SK-N-SH (cell line): ENCODE measurements around the gene RAP2A. TPM values are rescaled to one million over a fixed set of nuclear protein-coding genes. Genes with fewer than 3 reads are reported as not detected.

Experiments
- CTCF ChIA-PET: fragments of 300-600, 350-600 bp; formaldehyde crosslinking; extraction: SDS; loops from one replicate; lab custom pipeline; 2021; lab: Yijun Ruan, JAX
- POLR2A ChIA-PET: fragments of 350-600 bp; sonication (Branson Sonifier 250); formaldehyde crosslinking; extraction: SDS; loops from one replicate; lab custom pipeline; 2020; ENCODE audit warnings: antibody characterized with exemption, inconsistent platforms; lab: Yijun Ruan, JAX
- DNase-seq: peaks from one replicate; pipeline ENCODE4 v3.0.0; 2012
- H2AFZ ChIP-seq: fragments of 200-600 bp; sonication (generic); 2 replicates; pipeline ENCODE4 v1.8.1; 2016; ENCODE audit warnings: antibody characterized with exemption, mild to moderate bottlenecking, low read depth
- H3F3A ChIP-seq: fragments of 200-600 bp; sonication (generic); replicated peaks from 2 replicates; pipeline ENCODE3; 2016; ENCODE audit warnings: antibody characterized with exemption, mild to moderate bottlenecking; ENCODE audit not compliant: insufficient read depth
- H3K27ac ChIP-seq, 2 experiments: fragments of 200-500 bp in 1 of 2; fragments of 200-600 bp in 1 of 2; sonication (Bioruptor generic) in 1 of 2; sonication (generic), shearing (Covaris generic) in 1 of 2; 2 replicates each; pipeline versions ENCODE4 v1.5.1 to v1.6.1; 2014 to 2016; ENCODE audit warnings: low read depth in 2 of 2, inconsistent platforms in 1 of 2, low read length in 1 of 2, mild to moderate bottlenecking in 1 of 2, mixed read lengths in 1 of 2
- H3K27me3 ChIP-seq: fragments of 200-600 bp; sonication (generic), shearing (Covaris generic); 2 replicates; pipeline ENCODE4 v1.6.1; 2016; ENCODE audit warnings: mixed run types; ENCODE audit not compliant: insufficient read depth
- H3K36me3 ChIP-seq, 2 experiments: fragments of 200-500 bp in 1 of 2; fragments of 200-600 bp in 1 of 2; sonication (Bioruptor generic) in 1 of 2; sonication (generic) in 1 of 2; replicated peaks in 1 of 2; 2 replicates each; pipeline versions ENCODE3 to v1.5.1; 2014 to 2016; ENCODE audit warnings: low read length in 1 of 2, mild to moderate bottlenecking in 1 of 2; ENCODE audit not compliant: insufficient read depth in 2 of 2, control insufficient read depth in 1 of 2
- H3K4me1 ChIP-seq, 2 experiments: fragments of 200-500 bp in 1 of 2; fragments of 200-600 bp in 1 of 2; sonication (Bioruptor generic) in 1 of 2; sonication (generic), shearing (Covaris generic) in 1 of 2; 2 replicates each; pipeline versions ENCODE4 v1.5.1 to v1.6.1; 2014 to 2016; ENCODE audit warnings: low read depth in 1 of 2, low read length in 1 of 2, mixed run types in 1 of 2; ENCODE audit not compliant: insufficient read depth in 2 of 2, control insufficient read depth in 1 of 2
- H3K4me2 ChIP-seq: fragments of 200-600 bp; sonication (generic), shearing (Covaris generic); 2 replicates; pipeline ENCODE4 v1.6.1; 2017; ENCODE audit warnings: mixed run types
- H3K4me3 ChIP-seq, 2 experiments: fragments of 200-500 bp in 1 of 2; fragments of 200-600 bp in 1 of 2; sonication (Bioruptor generic) in 1 of 2; sonication (generic), shearing (Covaris generic) in 1 of 2; 2 replicates each; pipeline versions ENCODE4 v1.5.1 to v1.8.1; 2014 to 2016; ENCODE audit warnings: low read depth in 2 of 2, inconsistent platforms in 1 of 2, low read length in 1 of 2, mild to moderate bottlenecking in 1 of 2, mixed read lengths in 1 of 2, moderate library complexity in 1 of 2
- H3K79me2 ChIP-seq: fragments of 200-600 bp; sonication (generic); 2 replicates; pipeline ENCODE4 v1.8.1; 2017; ENCODE audit warnings: mild to moderate bottlenecking; ENCODE audit not compliant: insufficient read depth
- H3K9ac ChIP-seq: fragments of 200-600 bp; sonication (generic); 2 replicates; pipeline ENCODE4 v1.6.1; 2017; ENCODE audit warnings: mixed run types
- H3K9me2 ChIP-seq: fragments of 200-600 bp; sonication (generic); 2 replicates; pipeline ENCODE4 v1.6.1; 2017; ENCODE audit warnings: mixed run types
- H3K9me3 ChIP-seq: fragments of 200-600 bp; sonication (generic); 2 replicates; pipeline ENCODE4 v1.6.1; 2017; ENCODE audit warnings: mixed run types, mild to moderate bottlenecking, moderate library complexity
- H4K20me1 ChIP-seq: fragments of 200-600 bp; sonication (generic); 2 replicates; pipeline ENCODE4 v1.6.1; 2017; ENCODE audit warnings: mild to moderate bottlenecking, mixed run types; ENCODE audit not compliant: insufficient read depth
- CHD2 ChIP-seq: fragments of 150-350 bp; IDR thresholded peaks from 2 replicates; pipeline ENCODE4 v1.6.1; 2018; ENCODE audit warnings: low read length; ENCODE audit not compliant: partially characterized antibody
- CTCF ChIP-seq: fragments of 200-600 bp; sonication (generic); IDR thresholded peaks from 2 replicates; pipeline ENCODE4 v1.6.1; 2017; ENCODE audit warnings: antibody characterized with exemption, mild to moderate bottlenecking, moderate library complexity
- EP300 ChIP-seq, 2 experiments: IDR thresholded peaks; 2 replicates each; pipeline versions ENCODE4 v1.4.0 to v1.6.1; 2012; ENCODE audit warnings: borderline replicate concordance in 1 of 2, low read depth in 1 of 2, low read length in 1 of 2
- EZH2phosphoT487 ChIP-seq: fragments of 200-600 bp; sonication (generic); IDR thresholded peaks from 2 replicates; pipeline ENCODE4 v1.6.1; 2017; ENCODE audit warnings: low read depth, mixed run types, mild to moderate bottlenecking, antibody characterized with exemption, moderate library complexity, borderline replicate concordance
- FOSL2 ChIP-seq: IDR thresholded peaks from 2 replicates; pipeline ENCODE4 v1.4.0; 2012; ENCODE audit warnings: low read depth, mild to moderate bottlenecking, moderate library complexity, borderline replicate concordance
- FOXM1 ChIP-seq: IDR thresholded peaks from 2 replicates; pipeline ENCODE4 v1.4.0; 2012; ENCODE audit warnings: low read depth, mild to moderate bottlenecking
- GABPA ChIP-seq: IDR thresholded peaks from 2 replicates; pipeline ENCODE4 v1.4.0; 2012; ENCODE audit warnings: low read depth, mild to moderate bottlenecking
- GATA2 ChIP-seq: sonication (generic); formaldehyde crosslinking; IDR thresholded peaks from 2 replicates; pipeline ENCODE4 v1.5.0; 2020; ENCODE audit warnings: mild to moderate bottlenecking, missing genetic modification reagents
- JUND ChIP-seq: IDR thresholded peaks from 2 replicates; pipeline ENCODE4 v1.4.0; 2012
- MAX ChIP-seq: IDR thresholded peaks from 2 replicates; pipeline ENCODE4 v1.4.0; 2012; ENCODE audit warnings: low read depth
- NRF1 ChIP-seq: IDR thresholded peaks from 2 replicates; pipeline ENCODE4 v1.6.1; 2012; ENCODE audit warnings: low read depth, mild to moderate bottlenecking, low read length
- RAD21 ChIP-seq: IDR thresholded peaks from 2 replicates; pipeline ENCODE4 v1.6.1; 2012; ENCODE audit warnings: mild to moderate bottlenecking, low read length
- RXRA ChIP-seq: IDR thresholded peaks from 2 replicates; pipeline ENCODE4 v1.4.0; 2012; ENCODE audit warnings: low read depth, mild to moderate bottlenecking, borderline replicate concordance
- SIN3A ChIP-seq: IDR thresholded peaks from 2 replicates; pipeline ENCODE4 v1.6.1; 2012; ENCODE audit warnings: low read depth, mild to moderate bottlenecking, low read length, moderate library complexity, borderline replicate concordance
- SMC3 ChIP-seq: IDR thresholded peaks from 2 replicates; pipeline ENCODE4 v1.6.1; 2012; ENCODE audit warnings: low read depth, low read length, improper control_type of control experiment
- TAF1 ChIP-seq: IDR thresholded peaks from 2 replicates; pipeline ENCODE4 v1.6.1; 2012; ENCODE audit warnings: low read depth, mild to moderate bottlenecking, low read length, moderate library complexity, borderline replicate concordance
- TEAD4 ChIP-seq: IDR thresholded peaks from 2 replicates; pipeline ENCODE4 v1.4.0; 2012; ENCODE audit warnings: mild to moderate bottlenecking, borderline replicate concordance; ENCODE audit not compliant: insufficient read depth
- YY1 ChIP-seq: IDR thresholded peaks from 2 replicates; pipeline ENCODE4 v1.4.0; 2012; ENCODE audit warnings: low read depth, mild to moderate bottlenecking
- WGBS: methylation state at CpG from one replicate; pipeline ENCODE4 v1.1.6; 2017; ENCODE audit warnings: low lambda C conversion rate; 5-methylcytosine and 5-hydroxymethylcytosine counted together
- polyA plus RNA-seq, 3 experiments: library from polyadenylated mRNA; depleted of rRNA; stranded (reverse); fragments of >200 nt; gene quantifications; 2 replicates each; pipeline ENCODE4 v1.2.3, GENCODE V29; 2012
- TF ChIP-seq, protein P1 (sequence below): fragments of 150-350 bp; IDR thresholded peaks from 2 replicates; pipeline ENCODE4 v1.6.1; 2017; ENCODE audit warnings: antibody characterized with exemption, low read length, low read depth, borderline replicate concordance

Gene RAP2A
- polyA plus RNA-seq, 1 of the 3 experiments (the other 2 are of a cell fraction) = 6.5 TPM

- Histone ChIP-seq H3K9ac (no peak overlapping the region), H2AFZ (no peak overlapping the region), H4K20me1 (no peaks in the 10 kb centered on the region), H3K79me2 (no peaks in the 10 kb centered on the region), H3K4me2 (no peak overlapping the region), H3F3A (no peaks in the 10 kb centered on the region), H3K4me3 (no peak overlapping the region), H3K9me2 (no peaks in the 10 kb centered on the region), H3K4me1 (no peaks in the 10 kb centered on the region), H3K27ac (no peak overlapping the region), H3K9me3 (no peaks in the 10 kb centered on the region), H3K27me3 (no peaks in the 10 kb centered on the region), H3K36me3 (no peaks in the 10 kb centered on the region)
- POLR2A ChIA-PET = no interaction called here
- no peak for DNase-seq
- WGBS = 62% methylated on average over 2 of the region's 2 CpGs
- TF ChIP-seq FOSL2 (no peak), TEAD4 (no peak), SMC3 (no peak), GABPA (no peak), JUND (no peak), GATA2 (CRISPR knock-in tag) (no peak), NRF1 (no peak), RAD21 (no peak), CTCF (no peak), SIN3A (no peak), FOXM1 (no peak), EZH2phosphoT487 (no peak), CHD2 (no peak), RXRA (no peak), TAF1 (no peak), EP300 (IDR thresholded peaks at IDR 0.05; ENCODE audit: borderline replicate concordance in 1 of 2, low read depth in 1 of 2, low read length in 1 of 2) (no peak), MAX (no peak)
- TF ChIP-seq, protein P1, sequence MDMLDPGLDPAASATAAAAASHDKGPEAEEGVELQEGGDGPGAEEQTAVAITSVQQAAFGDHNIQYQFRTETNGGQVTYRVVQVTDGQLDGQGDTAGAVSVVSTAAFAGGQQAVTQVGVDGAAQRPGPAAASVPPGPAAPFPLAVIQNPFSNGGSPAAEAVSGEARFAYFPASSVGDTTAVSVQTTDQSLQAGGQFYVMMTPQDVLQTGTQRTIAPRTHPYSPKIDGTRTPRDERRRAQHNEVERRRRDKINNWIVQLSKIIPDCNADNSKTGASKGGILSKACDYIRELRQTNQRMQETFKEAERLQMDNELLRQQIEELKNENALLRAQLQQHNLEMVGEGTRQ = no peak
- CTCF ChIA-PET = interaction anchor here (0.6 kb wide), 1 partner anchor 171 kb away, joined by 5 read pairs; no protein-coding TSS in a partner anchor
Observed at GRCh38 chr13:97478247-97478646, 44.3 kb downstream of the RAP2A start.

- DNase-seq = no peak
- POLR2A ChIA-PET = no interaction called here
- TF ChIP-seq MAX = no peak
- TF ChIP-seq CHD2 = no peak
- TF ChIP-seq YY1 = no peak
- no peak for TF ChIP-seq FOXM1
- Histone ChIP-seq H3K79me2 (no peaks in the 10 kb centered on the region), H3K4me3 (no peak overlapping the region), H3K36me3 (no peaks in the 10 kb centered on the region), H3K4me1 (no peaks in the 10 kb centered on the region), H2AFZ (no peak overlapping the region), H3K9me2 (no peaks in the 10 kb centered on the region), H3K9me3 (no peaks in the 10 kb centered on the region), H4K20me1 (no peaks in the 10 kb centered on the region), H3K27me3 (no peaks in the 10 kb centered on the region), H3K4me2 (no peak overlapping the region), H3K27ac (no peak overlapping the region), H3F3A (no peaks in the 10 kb centered on the region), H3K9ac (no peak overlapping the region)
- 49% methylated on average over 1 of the region's 1 CpG for WGBS
- CTCF ChIA-PET = interaction anchor here (0.8 kb wide), 1 partner anchor 318 kb away, joined by 3 read pairs; no protein-coding TSS in a partner anchor
Observed at GRCh38 chr13:97483465-97483864, 49.5 kb downstream of the RAP2A start.
